Fibroblast of lung (primary cell): ENCODE measurements around the gene TMEM232.

Experiments
- CTCF ChIP-seq, 2 donors: IDR thresholded peaks in 1 of 2; conservative IDR thresholded peaks in 1 of 2; 1 replicate in 1 of 2; 2 replicates in 1 of 2; pipeline ENCODE4 v1.5.1; 2011 to 2012; ENCODE audit warnings: low read length in 2 of 2, control low read depth in 1 of 2, inconsistent platforms in 1 of 2, low read depth in 1 of 2, mild to moderate bottlenecking in 1 of 2
- EZH2 ChIP-seq: IDR thresholded peaks from 2 replicates; pipeline ENCODE4 v1.5.1; 2012; ENCODE audit warnings: low read length, control low read depth, mild to moderate bottlenecking; ENCODE audit errors: missing control alignments

- TF ChIP-seq CTCF (conservative IDR thresholded peaks at IDR 0.05 in 1 of 2, IDR thresholded peaks at IDR 0.05 in 1 of 2; ENCODE audit: low read depth in 1 of 2, low read length in 2 of 2) (no peak), EZH2 (no peak)
Measured at GRCh38 chr5:110507972-110508371, 218.5 kb downstream of the TMEM232 start.
